BLaER1 (cell line): ENCODE measurements around the gene CA6.
"Not testable (repeated sequence)": the region's sequence is repeated elsewhere in the genome, so short reads cannot be mapped to it uniquely, and the experiment has no call there.

Experiments used
- H3K27ac ChIP-seq: shearing (Covaris generic); formaldehyde crosslinking; 2 replicates; pipeline ENCODE4 v1.8.1; 2022
- H3K27me3 ChIP-seq: shearing (Covaris generic); formaldehyde crosslinking; 2 replicates; pipeline ENCODE4 v1.8.1; 2022
- H3K36me3 ChIP-seq: shearing (Covaris generic); formaldehyde crosslinking; 2 replicates; pipeline ENCODE4 v1.8.1; 2022
- H3K4me1 ChIP-seq: shearing (Covaris generic); formaldehyde crosslinking; 2 replicates; pipeline ENCODE4 v1.8.1; 2022
- H3K4me2 ChIP-seq: shearing (Covaris generic); formaldehyde crosslinking; 2 replicates; pipeline ENCODE4 v1.8.1; 2022
- H3K4me3 ChIP-seq: shearing (Covaris generic); formaldehyde crosslinking; 2 replicates; pipeline ENCODE4 v1.8.1; 2022
- H3K9ac ChIP-seq: shearing (Covaris generic); formaldehyde crosslinking; 2 replicates; pipeline ENCODE4 v1.8.1; 2022
- H3K9me3 ChIP-seq: shearing (Covaris generic); formaldehyde crosslinking; 2 replicates; pipeline ENCODE4 v1.8.1; 2022
- H4K20me1 ChIP-seq: shearing (Covaris generic); formaldehyde crosslinking; 2 replicates; pipeline ENCODE4 v1.8.1; 2022
- Cebpa-rat ChIP-seq: shearing (Covaris generic); IDR thresholded peaks from 2 replicates; pipeline ENCODE4 v1.8.1; 2022

Gene CA6

DNA sequence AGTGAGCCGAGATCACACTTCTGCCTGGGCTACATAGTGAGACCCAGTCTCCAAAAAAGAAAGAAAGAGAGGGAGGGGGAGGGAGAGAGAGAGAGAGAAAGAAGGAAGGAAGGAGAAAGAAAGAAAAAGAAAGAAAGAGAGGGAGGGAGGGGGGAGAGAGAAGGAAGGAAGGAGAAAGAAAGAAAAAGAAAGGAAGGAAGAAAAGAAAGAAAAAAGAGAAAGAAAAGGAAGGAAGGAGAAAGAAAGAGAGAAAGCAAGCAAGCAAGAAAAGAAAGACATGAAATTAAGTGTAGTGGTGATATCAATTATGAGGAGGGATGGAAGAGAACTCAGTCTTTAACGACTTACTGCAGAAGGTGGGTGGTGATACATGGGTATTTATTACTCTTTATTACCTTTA lies 38.5 kb downstream of the CA6 start:
- Histone ChIP-seq H3K4me3 (no peak overlapping the region), H4K20me1 (no peaks in the 10 kb centered on the region), H3K36me3 (no peaks in the 10 kb centered on the region), H3K9ac (no peak overlapping the region), H3K27me3 (no peaks in the 10 kb centered on the region), H3K27ac (no peak overlapping the region), H3K4me2 (no peak overlapping the region), H3K9me3 (peaks cover 9% of the 10 kb centered on the region), H3K4me1 (peaks cover 57% of the 10 kb centered on the region)
- no peak for TF ChIP-seq Cebpa-rat

DNA sequence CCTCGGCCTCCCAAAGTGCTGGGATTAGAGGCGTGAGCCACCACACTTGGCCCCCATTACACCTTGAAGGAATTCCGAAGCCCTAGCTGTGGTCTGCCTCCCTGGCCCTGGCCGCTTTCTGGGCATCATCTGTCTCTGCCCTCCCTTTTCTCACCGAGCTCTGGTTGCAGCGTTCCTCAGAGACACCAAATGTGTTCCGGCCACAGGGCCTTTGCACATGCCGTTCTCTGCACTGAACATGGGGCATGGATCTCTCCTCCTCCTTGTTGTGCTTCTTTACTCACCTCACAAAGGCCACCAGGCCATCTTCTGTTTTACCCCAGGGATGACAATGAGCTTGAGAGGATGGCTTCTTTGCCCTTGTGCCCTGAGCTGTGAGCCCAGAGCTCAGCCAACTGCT lies 39.3 kb downstream of the CA6 start:
- Histone ChIP-seq H3K36me3 (no peaks in the 10 kb centered on the region), H3K4me3 (no peak overlapping the region), H3K27ac (no peak overlapping the region), H4K20me1 (no peaks in the 10 kb centered on the region), H3K4me1 (peaks cover 60% of the 10 kb centered on the region), H3K4me2 (no peak overlapping the region), H3K9me3 (peaks cover 7% of the 10 kb centered on the region), H3K9ac (no peak overlapping the region), H3K27me3 (no peaks in the 10 kb centered on the region)
- TF ChIP-seq Cebpa-rat = no peak

DNA sequence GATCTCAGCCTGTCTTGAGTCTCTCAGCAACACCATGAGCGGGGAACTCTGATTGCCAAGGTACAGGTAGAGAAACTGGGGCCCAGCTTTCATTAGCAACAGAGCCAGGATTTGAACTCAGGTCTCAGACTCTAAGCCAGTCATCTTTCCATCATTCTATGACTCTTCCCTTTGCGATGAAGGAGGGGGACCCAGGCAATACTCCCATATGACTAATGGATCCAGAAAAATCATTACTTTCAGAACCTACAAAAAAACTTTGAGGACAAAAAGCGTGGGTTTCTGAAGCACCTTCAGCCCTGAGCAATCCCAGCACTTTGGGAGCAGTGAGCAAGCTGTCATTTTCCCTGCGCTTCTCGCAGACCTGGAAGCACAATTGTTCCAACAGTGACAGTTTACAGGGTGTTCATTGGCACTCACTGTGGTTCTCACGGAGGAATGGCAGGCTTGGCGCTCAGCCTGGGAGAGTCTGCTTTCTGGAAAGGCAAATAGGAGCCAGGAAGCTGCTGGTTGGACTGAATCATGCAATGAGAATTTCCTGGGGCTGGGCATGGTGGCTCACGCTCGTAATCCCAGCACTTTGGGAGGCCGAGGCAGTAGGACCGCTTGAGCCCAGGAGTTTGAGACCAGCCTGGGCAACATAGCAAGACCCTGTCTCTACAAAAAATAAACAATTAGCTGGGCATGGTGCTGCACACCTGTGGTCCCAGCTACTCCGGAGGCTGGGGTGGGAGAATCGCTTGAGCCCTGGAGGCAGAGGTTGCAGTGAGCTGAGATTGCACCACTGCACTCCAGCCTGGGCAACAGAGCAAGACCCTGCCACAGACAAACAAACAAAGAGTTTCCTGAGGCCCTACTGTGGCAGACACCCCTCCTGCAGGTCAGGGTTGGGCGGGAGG lies 40.5 kb downstream of the CA6 start:
- TF ChIP-seq Cebpa-rat = no peak
- H3K27ac ChIP-seq = peak overlapping the region; percentile 19; the same call in 1 of the 2 replicates
- no peak overlapping the region for H3K9ac ChIP-seq
- H3K4me1 ChIP-seq = peaks cover 52% of the 10 kb centered on the region
- no peaks in the 10 kb centered on the region for H4K20me1 ChIP-seq
- H3K36me3 ChIP-seq = no peaks in the 10 kb centered on the region
- H3K4me3 ChIP-seq = no peak overlapping the region
- H3K27me3 ChIP-seq = no peaks in the 10 kb centered on the region
- H3K4me2 ChIP-seq = peak overlapping the region; percentile 70
- H3K9me3 ChIP-seq = no peaks in the 10 kb centered on the region

DNA sequence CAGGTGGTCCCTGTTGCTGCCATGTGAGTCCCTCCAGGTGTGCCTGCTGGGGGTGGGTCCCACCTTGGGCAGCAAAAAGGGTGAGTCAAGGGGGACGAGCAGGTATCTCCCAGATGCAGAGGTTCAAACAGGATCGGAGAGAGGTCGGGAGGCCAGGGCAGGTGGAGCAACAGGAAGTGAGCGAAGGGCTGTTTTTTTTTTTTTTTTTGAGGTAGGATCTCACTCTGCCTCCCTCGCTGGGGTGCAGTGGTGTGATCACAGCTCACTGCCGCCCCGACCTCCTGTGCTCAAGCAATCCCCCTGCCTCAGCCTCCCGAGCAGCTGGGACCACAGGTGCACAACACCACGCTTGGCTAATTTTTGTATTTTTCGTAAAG lies 41.1 kb downstream of the CA6 start:
- H3K9ac ChIP-seq = no peak overlapping the region

DNA sequence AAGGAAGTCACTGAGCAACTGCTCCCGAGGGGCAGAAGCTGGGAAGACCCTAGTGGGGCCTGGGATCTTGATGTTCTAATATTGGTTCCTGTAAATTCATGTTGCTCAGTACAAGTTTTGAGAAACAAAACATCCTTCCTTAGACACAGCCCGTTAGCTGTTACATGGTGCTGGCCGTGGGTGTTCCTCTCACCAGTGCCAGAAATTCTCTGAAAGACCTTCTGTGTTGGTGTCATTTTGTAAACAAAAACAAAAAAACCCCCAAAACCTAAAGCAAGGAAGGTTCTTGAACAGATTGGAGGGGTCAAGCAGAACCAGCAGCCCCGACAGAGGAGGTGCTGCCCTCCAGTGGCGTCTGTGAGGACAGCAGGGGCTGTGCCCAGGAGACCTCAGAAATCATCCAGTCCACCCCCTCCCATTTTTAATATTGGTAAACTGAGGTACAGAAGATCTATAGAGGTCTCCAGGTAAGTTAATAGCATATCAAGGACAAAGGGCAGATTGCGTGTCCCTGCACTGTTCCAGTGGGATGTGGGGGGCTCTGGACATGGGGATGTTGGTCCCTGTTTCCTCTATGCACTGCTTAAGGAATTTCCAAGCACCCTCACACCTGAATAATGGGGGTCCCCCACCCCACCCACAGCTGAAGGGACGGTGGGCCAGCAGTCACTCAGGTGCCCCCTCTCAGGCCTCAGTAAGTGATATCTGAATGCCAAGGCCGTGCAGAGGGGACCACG lies 42.4 kb downstream of the CA6 start:
- no peak for TF ChIP-seq Cebpa-rat
- Histone ChIP-seq H4K20me1 (no peaks in the 10 kb centered on the region), H3K36me3 (no peaks in the 10 kb centered on the region), H3K4me2 (peak overlapping the region; percentile 70), H3K27ac (peak overlapping the region; percentile 19), H3K4me1 (peaks cover 52% of the 10 kb centered on the region), H3K4me3 (no peak overlapping the region), H3K27me3 (no peaks in the 10 kb centered on the region), H3K9me3 (peaks cover 10% of the 10 kb centered on the region), H3K9ac (peak overlapping the region; percentile 5; the same call in 1 of the 2 replicates)

More for the DNA sequence above, 41.1 kb downstream of the CA6 start:
- Histone ChIP-seq H3K4me1 (peaks cover 52% of the 10 kb centered on the region), H3K27ac (peak overlapping the region; percentile 19; the same call in 1 of the 2 replicates), H3K9me3 (no peaks in the 10 kb centered on the region), H3K4me3 (no peak overlapping the region), H3K27me3 (no peaks in the 10 kb centered on the region), H3K4me2 (peak overlapping the region; percentile 70), H4K20me1 (no peaks in the 10 kb centered on the region), H3K36me3 (no peaks in the 10 kb centered on the region)
- TF ChIP-seq Cebpa-rat = no peak

DNA sequence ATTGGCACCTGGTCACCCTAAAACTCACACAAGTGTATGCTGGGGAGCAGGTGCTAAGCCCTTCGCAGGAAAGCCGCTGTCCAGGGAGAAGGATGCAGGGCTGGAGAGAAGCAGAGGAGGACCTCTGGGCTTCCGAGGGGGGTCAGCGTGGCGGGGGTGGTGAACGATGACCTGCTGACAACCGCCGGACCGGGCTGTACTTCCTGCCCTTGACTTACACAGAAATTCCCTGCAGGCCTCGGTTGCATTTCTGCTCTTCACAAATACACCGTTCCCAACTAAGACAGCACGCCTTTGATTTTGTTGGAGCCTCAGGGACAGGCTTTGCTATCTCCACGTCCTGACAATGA lies 42.9 kb downstream of the CA6 start:
- no peaks in the 10 kb centered on the region for H3K36me3 ChIP-seq
- no peak for TF ChIP-seq Cebpa-rat
- no peaks in the 10 kb centered on the region for H3K27me3 ChIP-seq
- peak overlapping the region; percentile 5; the same call in 1 of the 2 replicates for H3K9ac ChIP-seq
- peak overlapping the region; percentile 70 for H3K4me2 ChIP-seq
- no peaks in the 10 kb centered on the region for H4K20me1 ChIP-seq
- H3K4me3 ChIP-seq = no peak overlapping the region
- H3K4me1 ChIP-seq = peaks cover 52% of the 10 kb centered on the region
- H3K27ac ChIP-seq = peak overlapping the region; percentile 19
- peaks cover 15% of the 10 kb centered on the region for H3K9me3 ChIP-seq

DNA sequence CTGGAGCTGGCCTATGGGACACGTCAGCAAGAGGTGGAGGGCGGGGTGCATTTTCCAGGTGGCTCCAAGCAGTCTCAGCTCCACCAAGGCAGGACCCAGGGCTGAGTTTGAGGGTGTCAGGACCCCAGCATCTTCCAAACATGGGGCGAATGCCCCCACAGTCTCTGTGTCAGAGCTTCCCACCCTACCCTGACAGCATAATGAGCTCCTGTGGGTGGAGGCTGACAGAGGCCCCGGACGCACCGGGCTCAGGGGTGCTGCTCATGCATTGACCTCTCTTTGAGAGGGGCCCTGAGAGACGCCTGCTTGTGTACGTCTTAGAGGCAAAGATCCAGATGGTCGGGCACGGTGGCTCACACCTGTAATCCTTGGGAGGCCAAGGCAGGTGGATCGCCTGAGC lies 43.4 kb downstream of the CA6 start:
- no peak for TF ChIP-seq Cebpa-rat

DNA sequence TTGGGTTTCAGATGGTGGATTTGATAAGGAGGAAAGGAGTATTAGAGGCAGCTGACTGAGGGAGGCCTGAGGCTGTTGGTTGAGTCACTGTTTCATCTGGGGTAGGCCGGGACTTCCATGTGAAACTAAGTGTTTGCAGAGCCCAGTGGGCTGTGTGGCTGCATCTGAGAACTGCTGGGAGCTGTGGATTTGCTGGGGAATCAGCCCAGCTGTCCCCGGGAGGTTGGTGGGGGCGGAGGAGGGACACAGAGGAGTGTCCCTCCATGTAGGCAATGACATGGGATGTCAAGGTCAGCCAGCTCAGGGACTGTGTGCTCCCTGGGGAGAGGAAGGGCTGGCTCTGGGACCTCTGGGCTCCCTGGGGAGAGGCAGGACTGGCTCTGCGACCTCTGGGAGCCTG lies 44.2 kb downstream of the CA6 start:
- no peaks in the 10 kb centered on the region for H4K20me1 ChIP-seq
- no peaks in the 10 kb centered on the region for H3K27me3 ChIP-seq
- peaks cover 45% of the 10 kb centered on the region for H3K4me1 ChIP-seq
- peaks cover 18% of the 10 kb centered on the region for H3K9me3 ChIP-seq
- no peak overlapping the region for H3K9ac ChIP-seq
- H3K4me3 ChIP-seq = no peak overlapping the region
- H3K27ac ChIP-seq = no peak overlapping the region
- no peak for TF ChIP-seq Cebpa-rat
- H3K4me2 ChIP-seq = peak overlapping the region; percentile 70; the same call in 1 of the 2 replicates
- no peaks in the 10 kb centered on the region for H3K36me3 ChIP-seq

More for the DNA sequence above, 43.4 kb downstream of the CA6 start:
- Histone ChIP-seq H3K9ac (peak overlapping the region; percentile 5; the same call in 1 of the 2 replicates), H3K9me3 (peaks cover 18% of the 10 kb centered on the region), H3K27me3 (no peaks in the 10 kb centered on the region), H3K4me3 (no peak overlapping the region), H3K36me3 (no peaks in the 10 kb centered on the region), H3K27ac (no peak overlapping the region), H4K20me1 (no peaks in the 10 kb centered on the region), H3K4me2 (peak overlapping the region; percentile 70), H3K4me1 (peaks cover 48% of the 10 kb centered on the region)

DNA sequence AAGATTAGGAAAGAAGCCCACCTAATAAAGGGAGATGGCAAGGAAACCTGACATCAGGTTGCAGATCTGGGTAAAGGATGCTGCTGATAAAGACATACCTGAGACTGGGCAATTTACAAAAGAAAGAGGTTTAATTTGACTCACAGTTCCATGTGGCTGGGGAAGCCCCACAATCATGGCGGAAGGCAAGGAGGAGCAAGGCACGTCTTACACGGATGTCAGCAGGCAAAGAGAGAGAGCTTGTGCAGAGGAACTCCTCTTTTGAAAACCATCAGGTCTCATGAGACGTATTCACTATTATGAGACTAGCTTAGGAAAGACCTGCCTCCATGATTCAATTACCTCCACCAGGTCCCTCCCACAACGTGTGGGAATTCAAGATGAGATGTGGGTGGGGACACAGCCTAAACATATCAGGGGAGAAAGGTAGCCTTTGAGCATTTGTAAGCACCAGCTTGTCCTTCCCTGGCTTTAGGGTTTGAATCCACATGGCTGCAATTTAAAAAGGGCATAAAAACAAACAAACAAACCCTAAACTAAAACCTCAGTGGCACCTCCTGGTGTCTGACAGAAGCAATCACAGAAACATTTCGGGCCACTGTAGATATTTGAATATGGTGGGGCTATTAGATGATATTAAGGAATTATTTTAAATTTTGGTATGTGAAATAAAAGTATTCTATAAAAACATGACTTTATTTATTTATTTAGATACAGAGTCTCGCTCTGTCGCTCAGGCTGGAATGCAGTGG lies 47.4 kb downstream of the CA6 start:
- Histone ChIP-seq H3K9me3 (peaks cover 18% of the 10 kb centered on the region), H3K4me1 (peaks cover 22% of the 10 kb centered on the region), H3K9ac (no peak overlapping the region), H3K4me3 (no peak overlapping the region), H3K36me3 (no peaks in the 10 kb centered on the region), H4K20me1 (no peaks in the 10 kb centered on the region), H3K4me2 (no peak overlapping the region), H3K27me3 (no peaks in the 10 kb centered on the region), H3K27ac (no peak overlapping the region)
- no peak for TF ChIP-seq Cebpa-rat

DNA sequence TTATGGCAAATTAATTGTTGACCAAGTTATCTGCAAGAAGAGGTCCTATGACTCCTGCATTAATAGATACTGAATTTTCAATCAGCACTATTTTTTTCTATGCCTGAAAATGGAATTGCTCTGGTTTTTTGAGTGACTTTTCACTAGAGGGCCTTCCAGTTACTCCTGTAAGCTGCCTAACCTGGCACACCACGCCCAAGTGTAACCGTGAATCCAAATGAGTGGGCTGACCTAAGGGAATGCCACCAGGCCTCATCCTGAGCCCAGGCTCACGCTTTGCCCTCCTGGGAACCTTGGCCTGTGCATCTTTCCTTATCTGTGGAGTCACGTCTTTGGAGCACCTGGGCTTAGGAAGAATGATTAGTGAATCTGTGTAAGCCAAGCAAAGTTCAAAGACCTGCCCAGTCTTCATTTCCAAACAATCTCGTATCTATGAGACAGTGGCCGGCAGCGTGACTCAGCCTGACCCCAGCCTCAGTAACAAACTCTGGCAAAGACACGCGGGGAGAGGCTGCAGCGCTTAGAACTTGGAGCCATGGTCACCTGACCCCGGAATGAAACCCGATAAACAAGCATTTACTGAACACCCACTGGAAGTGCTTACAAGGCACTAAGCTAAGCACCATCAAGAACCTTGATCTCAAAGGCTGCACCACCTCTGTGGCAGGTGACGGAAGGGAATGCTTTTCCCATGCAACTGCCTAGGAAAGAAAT lies 48.5 kb downstream of the CA6 start:
- H3K9ac ChIP-seq, H3K36me3 ChIP-seq, H4K20me1 ChIP-seq, H3K4me3 ChIP-seq, H3K27ac ChIP-seq, H3K27me3 ChIP-seq, H3K4me2 ChIP-seq: not testable (repeated sequence)
- Histone ChIP-seq H3K4me1 (peaks cover 12% of the 10 kb centered on the region), H3K9me3 (peaks cover 18% of the 10 kb centered on the region)

DNA sequence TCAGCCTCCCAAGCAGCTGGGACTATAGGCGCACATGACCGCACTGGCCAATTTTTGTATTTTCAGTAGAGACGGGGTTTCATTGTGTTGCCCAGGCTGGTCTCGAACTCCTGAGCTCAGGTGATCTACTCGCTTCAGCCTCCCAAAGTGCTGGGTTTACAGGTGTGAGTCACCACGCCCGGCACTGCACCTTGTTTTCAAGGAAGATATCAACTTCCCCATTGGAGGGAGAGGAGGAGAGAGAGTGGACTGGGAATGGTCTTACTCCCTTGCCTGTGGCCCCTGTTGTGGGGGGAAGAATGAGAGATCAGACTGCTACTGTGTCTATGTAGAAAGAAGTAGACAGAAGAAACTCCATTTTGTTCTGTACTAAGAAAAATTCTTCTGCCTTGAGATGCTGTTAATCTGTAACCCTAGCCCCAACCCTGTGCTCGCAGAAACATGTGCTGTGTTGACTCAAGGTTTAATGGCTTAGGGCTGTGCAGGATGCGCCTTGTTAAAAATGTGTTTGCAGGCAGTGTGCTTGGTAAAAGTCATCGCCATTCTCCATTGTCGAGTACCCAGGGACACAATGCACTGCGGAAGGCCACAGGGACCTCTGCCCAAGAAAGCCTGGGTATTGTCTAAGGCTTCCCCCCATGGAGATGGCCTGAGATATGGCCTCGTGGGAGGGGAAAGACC lies 56.0 kb downstream of the CA6 start:
- not testable (repeated sequence) for H3K36me3 ChIP-seq, H4K20me1 ChIP-seq, H3K27me3 ChIP-seq, H3K9me3 ChIP-seq, H3K4me3 ChIP-seq, H3K9ac ChIP-seq, H3K4me2 ChIP-seq, H3K27ac ChIP-seq
- H3K4me1 ChIP-seq = peaks cover 18% of the 10 kb centered on the region

DNA sequence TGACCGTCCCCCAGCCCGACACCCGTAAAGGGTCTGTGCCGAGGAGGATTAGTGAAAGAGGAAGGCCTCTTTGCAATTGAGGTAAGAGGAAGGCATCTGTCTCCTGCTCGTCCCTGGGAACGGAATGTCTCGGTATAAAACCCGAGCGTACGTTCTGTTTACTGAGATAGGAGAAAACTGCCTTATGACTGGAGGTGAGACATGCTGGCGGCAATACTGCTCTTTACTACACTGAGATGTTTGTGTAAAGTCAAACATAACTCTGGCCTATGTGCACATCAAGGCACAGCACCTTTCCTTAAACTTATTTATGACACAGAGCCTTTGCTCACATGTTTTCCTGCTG lies 56.5 kb downstream of the CA6 start:
- H3K4me3 ChIP-seq, H3K9me3 ChIP-seq, H3K4me2 ChIP-seq, H3K9ac ChIP-seq, H3K27me3 ChIP-seq, H3K36me3 ChIP-seq, H4K20me1 ChIP-seq, H3K27ac ChIP-seq: not testable (repeated sequence)
- H3K4me1 ChIP-seq = peaks cover 23% of the 10 kb centered on the region
